ENCODE results near the gene CCDC3.

DNA sequence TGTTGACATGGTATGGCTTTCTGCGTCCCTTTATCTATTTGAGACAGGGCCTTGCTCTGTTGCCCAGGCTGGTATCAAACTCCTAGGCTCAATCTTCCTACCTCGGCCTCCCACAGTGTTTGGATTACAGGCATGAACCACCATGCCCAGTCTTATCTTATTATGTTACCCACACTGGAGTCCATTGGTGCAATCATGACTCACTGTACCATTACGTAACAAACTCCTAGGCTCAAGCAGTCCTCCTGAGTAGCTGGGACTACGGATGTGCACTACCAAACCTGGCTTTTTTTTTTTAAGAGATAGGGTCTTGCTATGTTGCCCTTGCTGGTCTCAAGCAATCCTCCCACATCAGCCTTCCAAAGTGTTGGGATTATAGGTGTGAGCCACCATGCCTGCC is 66.7 kb downstream of the CCDC3 start:
- no peak for TF ChIP-seq POLR2A (IDR thresholded peaks at IDR 0.05)
- TF ChIP-seq, protein P1, sequence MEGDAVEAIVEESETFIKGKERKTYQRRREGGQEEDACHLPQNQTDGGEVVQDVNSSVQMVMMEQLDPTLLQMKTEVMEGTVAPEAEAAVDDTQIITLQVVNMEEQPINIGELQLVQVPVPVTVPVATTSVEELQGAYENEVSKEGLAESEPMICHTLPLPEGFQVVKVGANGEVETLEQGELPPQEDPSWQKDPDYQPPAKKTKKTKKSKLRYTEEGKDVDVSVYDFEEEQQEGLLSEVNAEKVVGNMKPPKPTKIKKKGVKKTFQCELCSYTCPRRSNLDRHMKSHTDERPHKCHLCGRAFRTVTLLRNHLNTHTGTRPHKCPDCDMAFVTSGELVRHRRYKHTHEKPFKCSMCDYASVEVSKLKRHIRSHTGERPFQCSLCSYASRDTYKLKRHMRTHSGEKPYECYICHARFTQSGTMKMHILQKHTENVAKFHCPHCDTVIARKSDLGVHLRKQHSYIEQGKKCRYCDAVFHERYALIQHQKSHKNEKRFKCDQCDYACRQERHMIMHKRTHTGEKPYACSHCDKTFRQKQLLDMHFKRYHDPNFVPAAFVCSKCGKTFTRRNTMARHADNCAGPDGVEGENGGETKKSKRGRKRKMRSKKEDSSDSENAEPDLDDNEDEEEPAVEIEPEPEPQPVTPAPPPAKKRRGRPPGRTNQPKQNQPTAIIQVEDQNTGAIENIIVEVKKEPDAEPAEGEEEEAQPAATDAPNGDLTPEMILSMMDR (IDR thresholded peaks at IDR 0.05): no peak

All from uterus (tissue), 2 donors.